ENCODE results near the gene MDM4. TPM values are rescaled to one million over a fixed set of nuclear protein-coding genes. Genes with fewer than 3 reads are reported as not detected.

The MDM4 gene
- total RNA-seq, 1 experiment from 2014 or later: 42.1 TPM

- TF ChIP-seq POLR2AphosphoS5 (IDR thresholded peaks at IDR 0.05; ENCODE audit: low read depth, low read length) (no peak), CTCF (IDR thresholded peaks at IDR 0.05) (no peak), SIN3A (IDR thresholded peaks at IDR 0.05; ENCODE audit: borderline replicate concordance, insufficient read depth, low read depth, low read length) (no peak), TCF7L2 (IDR thresholded peaks at IDR 0.05; ENCODE audit: low read depth, low read length) (no peak)
- TF ChIP-seq, protein P1, sequence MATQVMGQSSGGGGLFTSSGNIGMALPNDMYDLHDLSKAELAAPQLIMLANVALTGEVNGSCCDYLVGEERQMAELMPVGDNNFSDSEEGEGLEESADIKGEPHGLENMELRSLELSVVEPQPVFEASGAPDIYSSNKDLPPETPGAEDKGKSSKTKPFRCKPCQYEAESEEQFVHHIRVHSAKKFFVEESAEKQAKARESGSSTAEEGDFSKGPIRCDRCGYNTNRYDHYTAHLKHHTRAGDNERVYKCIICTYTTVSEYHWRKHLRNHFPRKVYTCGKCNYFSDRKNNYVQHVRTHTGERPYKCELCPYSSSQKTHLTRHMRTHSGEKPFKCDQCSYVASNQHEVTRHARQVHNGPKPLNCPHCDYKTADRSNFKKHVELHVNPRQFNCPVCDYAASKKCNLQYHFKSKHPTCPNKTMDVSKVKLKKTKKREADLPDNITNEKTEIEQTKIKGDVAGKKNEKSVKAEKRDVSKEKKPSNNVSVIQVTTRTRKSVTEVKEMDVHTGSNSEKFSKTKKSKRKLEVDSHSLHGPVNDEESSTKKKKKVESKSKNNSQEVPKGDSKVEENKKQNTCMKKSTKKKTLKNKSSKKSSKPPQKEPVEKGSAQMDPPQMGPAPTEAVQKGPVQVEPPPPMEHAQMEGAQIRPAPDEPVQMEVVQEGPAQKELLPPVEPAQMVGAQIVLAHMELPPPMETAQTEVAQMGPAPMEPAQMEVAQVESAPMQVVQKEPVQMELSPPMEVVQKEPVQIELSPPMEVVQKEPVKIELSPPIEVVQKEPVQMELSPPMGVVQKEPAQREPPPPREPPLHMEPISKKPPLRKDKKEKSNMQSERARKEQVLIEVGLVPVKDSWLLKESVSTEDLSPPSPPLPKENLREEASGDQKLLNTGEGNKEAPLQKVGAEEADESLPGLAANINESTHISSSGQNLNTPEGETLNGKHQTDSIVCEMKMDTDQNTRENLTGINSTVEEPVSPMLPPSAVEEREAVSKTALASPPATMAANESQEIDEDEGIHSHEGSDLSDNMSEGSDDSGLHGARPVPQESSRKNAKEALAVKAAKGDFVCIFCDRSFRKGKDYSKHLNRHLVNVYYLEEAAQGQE (IDR thresholded peaks at IDR 0.05; ENCODE audit: insufficient read depth in 1 of 2, low read depth in 2 of 2, low read length in 1 of 2): no peak
- no TSS peak for BruUV-seq (replicated peaks)
- intact Hi-C loops (cut with micrococcal nuclease; ENCODE audit: unreplicated experiment) (no loop called here), in situ Hi-C loops (cut with HindIII; ENCODE audit: low pct_unique_long_range_greater_than_20kb, low sequenced_read_pairs) (no loop called here)
- POLR2A ChIA-PET: no interaction called here
- DNase-seq (ENCODE audit: low read depth, low spot score) (no peak), ATAC-seq (peak; percentile 65; the same call in 1 of the 2 replicates)
- H3K4me3 ChIP-seq (ENCODE audit: low read depth in 2 of 2, low read length in 2 of 2): no peak overlapping the region
- CTCF ChIA-PET: no interaction called here
- H3K9me3 ChIP-seq (ENCODE audit: control insufficient read depth, insufficient read depth, low read depth, low read length): peaks cover 3% of the 10 kb centered on the region; the same call in 1 of the 2 replicates
- 0 out of 2 replicates have a peak, but pooled peaks cover 2% of the 10 kb centered on the region for H3K4me1 ChIP-seq (ENCODE audit: control insufficient read depth, insufficient read depth, low read length)
- no peaks in the 10 kb centered on the region for H3K27me3 ChIP-seq (ENCODE audit: control insufficient read depth, insufficient read depth, low read length)
- H3K27ac ChIP-seq (ENCODE audit: low read length): no peak overlapping the region
- H3K36me3 ChIP-seq (ENCODE audit: control insufficient read depth, insufficient read depth, low read length): peaks cover 8% of the 10 kb centered on the region
Measured at GRCh38 chr1:204523605-204524215, 7.5 kb downstream of the MDM4 start.

DNA sequence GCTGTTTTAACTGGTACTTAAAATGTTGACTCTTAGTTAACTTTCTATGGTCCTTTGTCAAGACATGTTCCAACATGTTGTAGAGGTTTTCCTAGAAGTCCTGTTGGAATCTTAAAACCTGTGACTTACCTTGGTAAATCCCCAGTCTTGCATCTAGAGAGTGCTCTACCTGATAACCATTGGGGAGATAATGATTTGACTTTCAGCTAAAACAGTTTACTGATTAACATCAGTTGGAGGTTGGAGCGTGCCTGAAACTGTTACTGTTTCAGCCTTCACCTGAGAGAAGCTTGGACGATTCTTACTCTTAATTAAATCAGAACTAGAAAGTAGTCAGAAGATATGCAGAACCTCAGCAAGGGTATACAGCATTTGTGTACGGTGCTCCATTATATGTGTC, 8.8 kb downstream of the MDM4 start:
- Histone ChIP-seq H3K4me1 (ENCODE audit: control insufficient read depth, insufficient read depth, low read length) (0 out of 2 replicates have a peak, but pooled peaks cover 2% of the 10 kb centered on the region), H3K27me3 (ENCODE audit: control insufficient read depth, insufficient read depth, low read length) (no peaks in the 10 kb centered on the region), H3K36me3 (ENCODE audit: control insufficient read depth, insufficient read depth, low read length) (peaks cover 8% of the 10 kb centered on the region), H3K4me3 (ENCODE audit: low read depth in 2 of 2, low read length in 2 of 2) (no peak overlapping the region), H3K9me3 (ENCODE audit: control insufficient read depth, insufficient read depth, low read depth, low read length) (peaks cover 3% of the 10 kb centered on the region; the same call in 1 of the 2 replicates), H3K27ac (ENCODE audit: low read length) (no peak overlapping the region)
- no peak for ATAC-seq
- no peak for TF ChIP-seq CTCF (IDR thresholded peaks at IDR 0.05)
- no peak for TF ChIP-seq SIN3A (IDR thresholded peaks at IDR 0.05; ENCODE audit: borderline replicate concordance, insufficient read depth, low read depth, low read length)
- no peak for TF ChIP-seq POLR2AphosphoS5 (IDR thresholded peaks at IDR 0.05; ENCODE audit: low read depth, low read length)
- intact Hi-C loops (cut with micrococcal nuclease; ENCODE audit: unreplicated experiment) (no loop called here), in situ Hi-C loops (cut with HindIII; ENCODE audit: low pct_unique_long_range_greater_than_20kb, low sequenced_read_pairs) (no loop called here)
- CTCF ChIA-PET: interaction anchor here (1.4 kb wide), 1 partner anchor 18 kb away, joined by 3 read pairs; no protein-coding TSS in a partner anchor
- BruUV-seq (replicated peaks): no TSS peak
- DNase-seq (ENCODE audit: low read depth, low spot score): no peak
- POLR2A ChIA-PET: interaction anchor here (1.8 kb wide), 1 partner anchor 9 kb away, joined by 6 read pairs; the partner anchor contains the start of gene MDM4
